OCI-LY7 (cell line): ENCODE data around the gene SETD1A. TPM values are rescaled to one million over a fixed set of nuclear protein-coding genes. Genes with fewer than 3 reads are reported as not detected.

Experiments used
- BruUV-seq: library from RNA; stranded (reverse); fragments of 400-500 nt; replicated peaks from 2 replicates; lab custom pipeline; 2021; lab: Mats Ljungman, UMichigan
- CTCF ChIA-PET: fragments of 300-600 bp; sonication (Branson Sonifier 250); formaldehyde crosslinking; loops from one replicate; lab custom pipeline; 2022; ENCODE audit warnings: antibody characterized with exemption; ENCODE audit not compliant: unreplicated experiment; lab: Charles Lee
- POLR2A ChIA-PET: fragments of 300-600 bp; sonication (Branson Sonifier 250); formaldehyde crosslinking; loops from one replicate; lab custom pipeline; 2022; ENCODE audit warnings: antibody characterized with exemption; lab: Charles Lee
- DNase-seq: peaks from one replicate; pipeline ENCODE4 v3.0.0-alpha.2; 2015; ENCODE audit warnings: low spot score
- H2AFZ ChIP-seq: fragments of 200-600 bp; sonication (generic), shearing (Covaris generic); 2 replicates; pipeline ENCODE4 v1.6.1; 2014; ENCODE audit warnings: mild to moderate bottlenecking, antibody characterized with exemption, low read length, moderate library complexity
- H3K27ac ChIP-seq: fragments of 200-600 bp; sonication (generic); 2 replicates; pipeline ENCODE4 v1.5.1; 2014; ENCODE audit warnings: mixed run types, low read depth, mild to moderate bottlenecking, moderate library complexity, low read length, inconsistent platforms; ENCODE audit not compliant: poor library complexity, severe bottlenecking
- H3K36me3 ChIP-seq: fragments of 200-600 bp; sonication (generic); 2 replicates; pipeline ENCODE4 v1.6.1; 2014; ENCODE audit warnings: mild to moderate bottlenecking, antibody characterized with exemption, low read length, moderate library complexity, mixed read lengths; ENCODE audit not compliant: insufficient read depth
- H3K4me1 ChIP-seq: fragments of 200-600 bp; sonication (generic); 2 replicates; pipeline ENCODE4 v1.5.1; 2014; ENCODE audit warnings: mild to moderate bottlenecking, low read length; ENCODE audit not compliant: insufficient read depth, poor library complexity, severe bottlenecking
- H3K4me2 ChIP-seq: fragments of 200-600 bp; sonication (generic); 2 replicates; pipeline ENCODE4 v1.6.1; 2014; ENCODE audit warnings: mild to moderate bottlenecking, low read length
- H3K4me3 ChIP-seq: fragments of 200-600 bp; sonication (generic); 2 replicates; pipeline ENCODE4 v1.5.1; 2014; ENCODE audit warnings: mild to moderate bottlenecking, low read depth, low read length; ENCODE audit not compliant: poor library complexity, severe bottlenecking
- H3K79me2 ChIP-seq: fragments of 200-600 bp; sonication (generic); 2 replicates; pipeline ENCODE4 v1.6.1; 2016; ENCODE audit warnings: low read depth, mild to moderate bottlenecking, low read length, moderate library complexity, mixed read lengths; ENCODE audit not compliant: insufficient read depth
- H3K9me2 ChIP-seq: fragments of 200-600 bp; sonication (generic); 2 replicates; pipeline ENCODE4 v1.6.1; 2016; ENCODE audit warnings: mild to moderate bottlenecking, low read length, mixed read lengths; ENCODE audit not compliant: insufficient read depth
- H3K9me3 ChIP-seq: fragments of 200-600 bp; sonication (generic); 2 replicates; pipeline ENCODE4 v1.6.1; 2014; ENCODE audit warnings: mild to moderate bottlenecking, mixed run types, low read length, mixed read lengths
- H4K20me1 ChIP-seq: fragments of 200-600 bp; sonication (generic); 2 replicates; pipeline ENCODE4 v1.6.1; 2014; ENCODE audit warnings: mild to moderate bottlenecking, antibody characterized with exemption, low read length, moderate library complexity, mixed read lengths; ENCODE audit not compliant: insufficient read depth
- CTCF ChIP-seq: fragments of 200-600 bp; sonication (generic); conservative IDR thresholded peaks from 2 replicates; pipeline ENCODE4 v1.5.1; 2014; ENCODE audit warnings: mild to moderate bottlenecking, antibody characterized with exemption, low read length, moderate library complexity, mixed read lengths
- EZH2phosphoT487 ChIP-seq: fragments of 200-600 bp; sonication (generic); IDR thresholded peaks from 2 replicates; pipeline ENCODE4 v1.6.1; 2018; ENCODE audit warnings: low read depth, borderline replicate concordance, mild to moderate bottlenecking, mixed run types, antibody characterized with exemption, low read length, moderate library complexity, mixed read lengths
- intact Hi-C: fragments of 100-400 bp; cut with micrococcal nuclease; formaldehyde crosslinking; loops from one replicate; pipeline ENCODE4 v1.10.0; 2022; ENCODE audit not compliant: unreplicated experiment
- total RNA-seq, 2 experiments: library from RNA; depleted of rRNA in 1 of 2; stranded (reverse); fragments of >200 nt in 1 of 2; shearing (Covaris generic) in 1 of 2; gene quantifications; 2 replicates each; pipeline ENCODE4 v1.2.3, GENCODE V29; 2014 to 2022

The SETD1A gene
- total RNA-seq, 2 experiments from 2014 or later, result 8.6 to 36.0 TPM

GRCh38 chr16:30985401-30986128 is 28.0 kb downstream of the SETD1A start:
- H2AFZ ChIP-seq, result no peak overlapping the region
- DNase-seq, result no peak
- H3K4me3 ChIP-seq, result no peak overlapping the region
- H3K9me2 ChIP-seq, result no peaks in the 10 kb centered on the region
- TF ChIP-seq CTCF, result no peak
- TF ChIP-seq EZH2phosphoT487, result no peak
- intact Hi-C loops, result loop anchor here (1.0 to 10.0 kb wide), 3 partner anchors 110 to 457 kb away; partner anchors contain the start of gene ZNF843
- ChIA-PET POLR2A (no interaction called here), CTCF (interaction anchor here (0.6 kb wide), 1 partner anchor 38 kb away, joined by 3 read pairs; no protein-coding TSS in a partner anchor)
- peaks cover 58% of the 10 kb centered on the region for H3K36me3 ChIP-seq
- BruUV-seq, result no TSS peak
- H4K20me1 ChIP-seq, result no peaks in the 10 kb centered on the region
- H3K4me1 ChIP-seq, result no peaks in the 10 kb centered on the region
- H3K4me2 ChIP-seq, result no peak overlapping the region
- no peaks in the 10 kb centered on the region for H3K9me3 ChIP-seq
- no peaks in the 10 kb centered on the region for H3K79me2 ChIP-seq
- no peak overlapping the region for H3K27ac ChIP-seq

GRCh38 chr16:30986129-30986991 is 28.8 kb downstream of the SETD1A start:
- H3K4me2 ChIP-seq, result no peak overlapping the region
- intact Hi-C loops, result loop anchor here (5.0 to 10.0 kb wide), 2 partner anchors 308 to 456 kb away; partner anchors contain the start of gene ZNF843
- CTCF ChIA-PET, result no interaction called here

More at GRCh38 chr16:30986129-30986991, 28.8 kb downstream of the SETD1A start:
- no TSS peak for BruUV-seq
- H3K36me3 ChIP-seq, result peaks cover 50% of the 10 kb centered on the region
- H4K20me1 ChIP-seq, result no peaks in the 10 kb centered on the region
- H3K9me2 ChIP-seq, result no peaks in the 10 kb centered on the region
- no peak overlapping the region for H2AFZ ChIP-seq
- no peaks in the 10 kb centered on the region for H3K9me3 ChIP-seq
- H3K4me3 ChIP-seq, result no peak overlapping the region
- POLR2A ChIA-PET, result no interaction called here
- H3K4me1 ChIP-seq, result no peaks in the 10 kb centered on the region
- DNase-seq, result no peak
- no peak for TF ChIP-seq EZH2phosphoT487
- no peak for TF ChIP-seq CTCF
- H3K79me2 ChIP-seq, result no peaks in the 10 kb centered on the region
- H3K27ac ChIP-seq, result no peak overlapping the region
